Nephron (organoid): ENCODE data around the gene PTPN22.

Experiments used
- H3K27ac Mint-ChIP-seq, 3 experiments: 2 replicates each; pipeline ENCODE4 v1.8.0; 2020; ENCODE audit warnings: mixed read lengths in 3 of 3, mild to moderate bottlenecking in 2 of 3, moderate library complexity in 1 of 3
- H3K27me3 Mint-ChIP-seq: 2 replicates; pipeline ENCODE4 v1.8.0; 2021; ENCODE audit warnings: low read depth, mild to moderate bottlenecking, moderate library complexity, mixed read lengths
- H3K36me3 Mint-ChIP-seq: 2 replicates; pipeline ENCODE4 v1.8.0; 2020; ENCODE audit warnings: low read depth, mixed read lengths
- H3K4me1 Mint-ChIP-seq: 2 replicates; pipeline ENCODE4 v1.8.0; 2020; ENCODE audit warnings: mixed read lengths
- H3K4me3 Mint-ChIP-seq, 3 experiments: 2 replicates each; pipeline ENCODE4 v1.8.0; 2020; ENCODE audit warnings: mild to moderate bottlenecking in 3 of 3, mixed read lengths in 3 of 3, moderate library complexity in 2 of 3
- H3K9me3 Mint-ChIP-seq: 2 replicates; pipeline ENCODE4 v1.8.0; 2020; ENCODE audit warnings: mixed read lengths
- CTCF ChIP-seq, 3 experiments: fragments of 200-600 bp; sonication (generic); IDR thresholded peaks; one replicate each; pipeline ENCODE4 v1.5.0; 2021; ENCODE audit warnings: antibody characterized with exemption in 3 of 3; ENCODE audit not compliant: unreplicated experiment in 3 of 3

The PTPN22 gene

GRCh38 chr1:113800487-113800886 is 71.0 kb downstream of the PTPN22 start:
- no peak overlapping the region for H3K4me3 Mint-ChIP-seq
- H3K9me3 Mint-ChIP-seq, result peaks cover 3% of the 10 kb centered on the region

GRCh38 chr1:113797472-113797871 is 74.0 kb downstream of the PTPN22 start:
- peaks cover 47% of the 10 kb centered on the region for H3K36me3 Mint-ChIP-seq
- no peak overlapping the region for H3K27ac Mint-ChIP-seq
- H3K4me3 Mint-ChIP-seq, result no peak overlapping the region
- peaks cover 5% of the 10 kb centered on the region for H3K4me1 Mint-ChIP-seq
- TF ChIP-seq CTCF (IDR thresholded peaks at IDR 0.05; ENCODE audit: unreplicated experiment in 3 of 3), result no peak
- H3K27me3 Mint-ChIP-seq, result no peaks in the 10 kb centered on the region
- H3K9me3 Mint-ChIP-seq, result no peaks in the 10 kb centered on the region

More at GRCh38 chr1:113800487-113800886, 71.0 kb downstream of the PTPN22 start:
- H3K27ac Mint-ChIP-seq, result no peak overlapping the region
- no peak for TF ChIP-seq CTCF (IDR thresholded peaks at IDR 0.05; ENCODE audit: unreplicated experiment in 3 of 3)
- H3K4me1 Mint-ChIP-seq, result peaks cover 6% of the 10 kb centered on the region
- no peaks in the 10 kb centered on the region for H3K27me3 Mint-ChIP-seq
- H3K36me3 Mint-ChIP-seq, result peaks cover 45% of the 10 kb centered on the region

- peaks cover 5% of the 10 kb centered on the region for H3K4me1 Mint-ChIP-seq
- H3K36me3 Mint-ChIP-seq, result peaks cover 66% of the 10 kb centered on the region
- no peak for TF ChIP-seq CTCF (IDR thresholded peaks at IDR 0.05; ENCODE audit: unreplicated experiment in 3 of 3)
- H3K9me3 Mint-ChIP-seq, result no peaks in the 10 kb centered on the region
- H3K27ac Mint-ChIP-seq, result peak overlapping the region in 2 of 3 experiments; percentile 0 to 60
- no peaks in the 10 kb centered on the region for H3K27me3 Mint-ChIP-seq
- no peak overlapping the region for H3K4me3 Mint-ChIP-seq
These were observed 77.4 kb downstream of the PTPN22 start for GRCh38 chr1:113793878-113794834.

- H3K4me3 Mint-ChIP-seq, result no peak overlapping the region
- no peak overlapping the region for H3K27ac Mint-ChIP-seq
- H3K4me1 Mint-ChIP-seq, result peaks cover 5% of the 10 kb centered on the region
- H3K36me3 Mint-ChIP-seq, result peaks cover 76% of the 10 kb centered on the region
- no peak for TF ChIP-seq CTCF (IDR thresholded peaks at IDR 0.05; ENCODE audit: unreplicated experiment in 3 of 3)
- no peaks in the 10 kb centered on the region for H3K27me3 Mint-ChIP-seq
- no peaks in the 10 kb centered on the region for H3K9me3 Mint-ChIP-seq
These were observed 78.5 kb downstream of the PTPN22 start for GRCh38 chr1:113792986-113793385.

GRCh38 chr1:113792471-113792870 is 79.0 kb downstream of the PTPN22 start:
- Mint-ChIP-seq H3K9me3 (no peaks in the 10 kb centered on the region), H3K27ac (no peak overlapping the region), H3K4me3 (no peak overlapping the region), H3K4me1 (peaks cover 5% of the 10 kb centered on the region), H3K36me3 (peaks cover 76% of the 10 kb centered on the region), H3K27me3 (no peaks in the 10 kb centered on the region)
- TF ChIP-seq CTCF (IDR thresholded peaks at IDR 0.05; ENCODE audit: unreplicated experiment in 3 of 3), result no peak
